H9 (cell line): ENCODE measurements around the gene TAAR8. TPM values are rescaled to one million over a fixed set of nuclear protein-coding genes. Genes with fewer than 3 reads are reported as not detected.

ENCODE experiments used
- DNase-seq: peaks from one replicate; pipeline ENCODE4 v3.0.0-alpha.2; 2017
- H2AFZ ChIP-seq: one replicate; pipeline ENCODE4 v1.6.1; 2013; ENCODE audit warnings: mild to moderate bottlenecking, low read length, control low read depth, moderate library complexity
- H2AK5ac ChIP-seq: 2 replicates; pipeline ENCODE4 v1.6.1; 2013; ENCODE audit warnings: low read length, control low read depth, mixed read lengths; ENCODE audit not compliant: insufficient read length
- H2BK120ac ChIP-seq: one replicate; pipeline ENCODE4 v1.6.1; 2013; ENCODE audit warnings: low read depth, mild to moderate bottlenecking, low read length, control low read depth, inconsistent platforms; ENCODE audit not compliant: poor library complexity, severe bottlenecking
- H2BK12ac ChIP-seq: 2 replicates; pipeline ENCODE4 v1.6.1; 2013; ENCODE audit warnings: low read length, control low read depth, mixed read lengths, low read depth; ENCODE audit not compliant: insufficient read length
- H2BK15ac ChIP-seq: 2 replicates; pipeline ENCODE4 v1.6.1; 2013; ENCODE audit warnings: low read depth, low read length, control low read depth
- H2BK20ac ChIP-seq: one replicate; pipeline ENCODE4 v1.6.1; 2013; ENCODE audit warnings: low read depth, mild to moderate bottlenecking, low read length, control low read depth, inconsistent platforms; ENCODE audit not compliant: poor library complexity, severe bottlenecking
- H2BK5ac ChIP-seq: 2 replicates; pipeline ENCODE4 v1.6.1; 2013; ENCODE audit warnings: low read length, control low read depth, mixed read lengths; ENCODE audit not compliant: insufficient read length
- H3K14ac ChIP-seq: 2 replicates; pipeline ENCODE4 v1.6.1; 2013; ENCODE audit warnings: low read length, control low read depth; ENCODE audit not compliant: insufficient read depth
- H3K18ac ChIP-seq: 2 replicates; pipeline ENCODE4 v1.6.1; 2013; ENCODE audit warnings: low read depth, mild to moderate bottlenecking, mixed read lengths, low read length, control low read depth; ENCODE audit not compliant: insufficient read length
- H3K23ac ChIP-seq: 2 replicates; pipeline ENCODE4 v1.6.1; 2013; ENCODE audit warnings: low read length, control low read depth, mixed read lengths, low read depth; ENCODE audit not compliant: insufficient read length
- H3K23me2 ChIP-seq: 2 replicates; pipeline ENCODE4 v1.6.1; 2013; ENCODE audit warnings: low read depth, mild to moderate bottlenecking, mixed read lengths, low read length, control low read depth; ENCODE audit not compliant: insufficient read length, poor library complexity, severe bottlenecking
- H3K27ac ChIP-seq: 2 replicates; pipeline ENCODE4 v1.5.1; 2013; ENCODE audit warnings: low read length, control low read depth, mixed read lengths, low read depth; ENCODE audit not compliant: insufficient read length
- H3K27me3 ChIP-seq: 2 replicates; pipeline ENCODE4 v1.6.1; 2013; ENCODE audit warnings: low read length, control low read depth, inconsistent platforms; ENCODE audit not compliant: insufficient read depth
- H3K4ac ChIP-seq: 2 replicates; pipeline ENCODE4 v1.6.1; 2013; ENCODE audit warnings: low read depth, mild to moderate bottlenecking, control low read depth, inconsistent platforms, low read length, moderate library complexity
- H3K4me1 ChIP-seq: 2 replicates; pipeline ENCODE4 v1.6.1; 2013; ENCODE audit warnings: low read length, control low read depth, inconsistent platforms; ENCODE audit not compliant: insufficient read depth
- H3K4me2 ChIP-seq: 2 replicates; pipeline ENCODE4 v1.6.1; 2013; ENCODE audit warnings: low read length, control low read depth, mixed read lengths; ENCODE audit not compliant: insufficient read length, insufficient read depth
- H3K56ac ChIP-seq: 2 replicates; pipeline ENCODE4 v1.6.1; 2013; ENCODE audit warnings: low read depth, mild to moderate bottlenecking, mixed read lengths, low read length, control low read depth; ENCODE audit not compliant: insufficient read length
- H3K79me1 ChIP-seq: 2 replicates; pipeline ENCODE4 v1.6.1; 2013; ENCODE audit warnings: low read depth, mild to moderate bottlenecking, moderate library complexity, low read length, control low read depth, inconsistent platforms; ENCODE audit not compliant: insufficient read depth, poor library complexity, severe bottlenecking
- H3K79me2 ChIP-seq: 2 replicates; pipeline ENCODE4 v1.6.1; 2013; ENCODE audit warnings: low read length, control low read depth, inconsistent platforms; ENCODE audit not compliant: insufficient read depth
- H3K9ac ChIP-seq: 2 replicates; pipeline ENCODE4 v1.6.1; 2013; ENCODE audit warnings: low read length, control low read depth, mixed read lengths; ENCODE audit not compliant: insufficient read length; ENCODE audit errors: extremely low read depth
- H3K9me3 ChIP-seq: one replicate; pipeline ENCODE4 v1.6.1; 2013; ENCODE audit warnings: low read depth, low read length, inconsistent platforms; ENCODE audit not compliant: control insufficient read depth
- H3T11ph ChIP-seq: one replicate; pipeline ENCODE4 v1.6.1; 2013; ENCODE audit warnings: mild to moderate bottlenecking, low read length, control low read depth, inconsistent platforms
- H4K20me1 ChIP-seq: one replicate; pipeline ENCODE4 v1.6.1; 2013; ENCODE audit not compliant: control insufficient read depth, insufficient read length, insufficient read depth
- H4K5ac ChIP-seq: 2 replicates; pipeline ENCODE4 v1.6.1; 2013; ENCODE audit warnings: low read depth, mild to moderate bottlenecking, mixed read lengths, low read length, control low read depth; ENCODE audit not compliant: insufficient read length
- H4K8ac ChIP-seq: replicated peaks from 2 replicates; pipeline ENCODE4 v1.6.1; 2013; ENCODE audit warnings: low read length, control low read depth, mixed read lengths, low read depth; ENCODE audit not compliant: insufficient read length
- H4K91ac ChIP-seq: 2 replicates; pipeline ENCODE4 v1.6.1; 2013; ENCODE audit warnings: low read depth, mild to moderate bottlenecking, moderate library complexity, mixed read lengths, low read length, control low read depth; ENCODE audit not compliant: insufficient read length
- H3K27ac Mint-ChIP-seq, 3 experiments: 2 replicates in 2 of 3; 3 replicates in 1 of 3; pipeline ENCODE4 v1.8.0; 2020 to 2021; ENCODE audit warnings: mixed read lengths in 3 of 3, mild to moderate bottlenecking in 1 of 3, moderate library complexity in 1 of 3
- H3K27me3 Mint-ChIP-seq: 2 replicates; pipeline ENCODE4 v1.8.0; 2021; ENCODE audit warnings: low read depth, mild to moderate bottlenecking, moderate library complexity, mixed read lengths
- H3K36me3 Mint-ChIP-seq, 3 experiments: 2 replicates in 2 of 3; 3 replicates in 1 of 3; pipeline ENCODE4 v1.8.0; 2020 to 2021; ENCODE audit warnings: low read depth in 3 of 3, mixed read lengths in 3 of 3; ENCODE audit not compliant: insufficient read depth in 1 of 3
- H3K4me1 Mint-ChIP-seq, 2 experiments: 2 replicates each; pipeline ENCODE4 v1.8.0; 2020; ENCODE audit warnings: mixed read lengths in 2 of 2
- H3K4me3 Mint-ChIP-seq, 2 experiments: 2 replicates in 1 of 2; 3 replicates in 1 of 2; pipeline ENCODE4 v1.8.0; 2020 to 2021; ENCODE audit warnings: mild to moderate bottlenecking in 2 of 2, mixed read lengths in 2 of 2, moderate library complexity in 1 of 2
- H3K9me3 Mint-ChIP-seq, 2 experiments: 2 replicates in 1 of 2; 3 replicates in 1 of 2; pipeline ENCODE4 v1.8.0; 2020; ENCODE audit warnings: mild to moderate bottlenecking in 2 of 2, mixed read lengths in 2 of 2, moderate library complexity in 1 of 2
- WGBS: extraction: QIAGEN DNeasy Blood & Tissue Kit; methylation state at CpG from one replicate; pipeline ENCODE4 v1.1.7; 2013; ENCODE audit warnings: missing lambda C conversion rate, low lambda C conversion rate, mixed read lengths; ENCODE audit not compliant: insufficient read length; ENCODE audit errors: extremely low coverage; 5-methylcytosine and 5-hydroxymethylcytosine counted together
- total RNA-seq: library from RNA; stranded (reverse); gene quantifications from 2 replicates; pipeline ENCODE4 v1.2.1, GENCODE V29; 2021
- TF ChIP-seq, protein P1 (sequence below): fragments of 200-600 bp; sonication (generic); conservative IDR thresholded peaks from 3 replicates; pipeline ENCODE4 v1.8.0; 2021; ENCODE audit warnings: antibody characterized with exemption, mild to moderate bottlenecking

Gene TAAR8
- total RNA-seq, 1 experiment from 2014 or later, result not detected

DNA sequence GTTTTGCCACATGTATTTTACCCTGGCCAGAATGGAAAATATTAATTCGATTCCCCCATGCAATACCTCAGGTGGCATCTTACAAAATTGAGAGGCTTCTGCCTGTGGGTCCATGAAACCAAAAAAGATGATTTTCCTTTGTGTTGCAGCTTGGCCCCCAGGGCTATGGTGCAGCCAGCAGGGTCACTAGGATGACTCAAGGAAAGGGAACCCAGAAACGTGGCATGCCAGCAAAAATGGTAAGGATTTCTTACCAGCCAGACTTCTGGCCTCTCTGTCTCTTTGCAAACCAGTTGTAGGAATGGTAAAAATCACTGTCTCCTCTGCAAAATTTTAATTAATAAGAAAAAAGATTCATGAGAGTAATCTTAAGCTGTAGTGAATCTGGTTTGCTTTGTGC lies 26.0 kb upstream of the TAAR8 start:
- Histone ChIP-seq H3K4me1 (no peaks in the 10 kb centered on the region; the same call in 1 of the 2 replicates), H3K14ac (no peak overlapping the region), H3K27me3 (no peaks in the 10 kb centered on the region), H4K91ac (no peak overlapping the region), H3K4me2 (no peak overlapping the region), H2BK15ac (no peak overlapping the region), H3T11ph (no peak overlapping the region), H3K4ac (no peak overlapping the region), H3K23me2 (no peaks in the 10 kb centered on the region), H3K79me2 (no peaks in the 10 kb centered on the region), H3K9ac (no peak overlapping the region), H3K9me3 (no peaks in the 10 kb centered on the region), H2BK120ac (no peak overlapping the region), H3K79me1 (no peaks in the 10 kb centered on the region), H2AK5ac (no peak overlapping the region), H3K56ac (no peak overlapping the region), H4K20me1 (no peaks in the 10 kb centered on the region), H2AFZ (no peak overlapping the region), H4K5ac (no peak overlapping the region), H3K27ac (no peak overlapping the region), H2BK12ac (no peak overlapping the region), H4K8ac (no peak overlapping the region), H3K23ac (no peak overlapping the region), H2BK20ac (no peak overlapping the region), H3K18ac (no peak overlapping the region), H2BK5ac (no peak overlapping the region)
- WGBS, result no CpG with 5 or more reads among the region's 2 CpGs
- no peak overlapping the region for H3K4me3 Mint-ChIP-seq
- peaks cover 20 to 23% of the 10 kb centered on the region in 2 experiments for H3K4me1 Mint-ChIP-seq
- H3K27ac Mint-ChIP-seq, result no peak overlapping the region
- DNase-seq, result no peak
- no peaks in the 10 kb centered on the region for H3K9me3 Mint-ChIP-seq
- TF ChIP-seq, protein P1, sequence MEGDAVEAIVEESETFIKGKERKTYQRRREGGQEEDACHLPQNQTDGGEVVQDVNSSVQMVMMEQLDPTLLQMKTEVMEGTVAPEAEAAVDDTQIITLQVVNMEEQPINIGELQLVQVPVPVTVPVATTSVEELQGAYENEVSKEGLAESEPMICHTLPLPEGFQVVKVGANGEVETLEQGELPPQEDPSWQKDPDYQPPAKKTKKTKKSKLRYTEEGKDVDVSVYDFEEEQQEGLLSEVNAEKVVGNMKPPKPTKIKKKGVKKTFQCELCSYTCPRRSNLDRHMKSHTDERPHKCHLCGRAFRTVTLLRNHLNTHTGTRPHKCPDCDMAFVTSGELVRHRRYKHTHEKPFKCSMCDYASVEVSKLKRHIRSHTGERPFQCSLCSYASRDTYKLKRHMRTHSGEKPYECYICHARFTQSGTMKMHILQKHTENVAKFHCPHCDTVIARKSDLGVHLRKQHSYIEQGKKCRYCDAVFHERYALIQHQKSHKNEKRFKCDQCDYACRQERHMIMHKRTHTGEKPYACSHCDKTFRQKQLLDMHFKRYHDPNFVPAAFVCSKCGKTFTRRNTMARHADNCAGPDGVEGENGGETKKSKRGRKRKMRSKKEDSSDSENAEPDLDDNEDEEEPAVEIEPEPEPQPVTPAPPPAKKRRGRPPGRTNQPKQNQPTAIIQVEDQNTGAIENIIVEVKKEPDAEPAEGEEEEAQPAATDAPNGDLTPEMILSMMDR, result no peak
- peaks cover 10% of the 10 kb centered on the region for H3K27me3 Mint-ChIP-seq
- H3K36me3 Mint-ChIP-seq, result no peaks in the 10 kb centered on the region
